ENCODE measurements around the gene CTDSP1.

CTDSP1 gene

DNA sequence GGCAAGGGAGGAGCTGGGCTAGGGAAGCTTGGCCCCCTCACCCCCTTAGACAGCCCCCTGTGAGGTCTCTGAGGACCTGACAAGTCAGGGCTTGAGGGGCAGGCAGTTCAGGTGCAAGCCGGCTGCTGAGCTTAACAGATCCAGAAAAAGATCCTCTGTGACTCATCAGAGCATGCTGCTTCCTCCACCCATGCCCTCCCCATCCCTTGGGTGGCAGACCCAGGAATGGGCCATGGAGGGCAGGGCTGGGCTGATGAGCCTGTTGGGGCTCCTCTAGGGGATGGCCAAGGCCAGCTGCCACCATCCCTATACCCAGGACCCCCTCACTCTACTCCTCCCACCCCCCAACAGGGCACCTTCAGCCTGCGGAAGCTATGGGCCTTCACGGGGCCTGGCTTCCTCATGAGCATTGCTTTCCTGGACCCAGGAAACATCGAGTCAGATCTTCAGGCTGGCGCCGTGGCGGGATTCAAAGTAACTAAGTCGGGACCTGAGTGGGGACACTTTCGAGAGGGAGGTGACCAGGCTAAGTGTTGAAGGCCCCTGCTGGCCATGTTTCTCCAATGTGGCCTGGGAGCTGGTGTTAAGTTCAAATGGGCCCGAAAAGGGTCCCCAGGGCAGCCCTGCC is 15.7 kb upstream of the CTDSP1 start:
- DNase-seq = no peak

DNA sequence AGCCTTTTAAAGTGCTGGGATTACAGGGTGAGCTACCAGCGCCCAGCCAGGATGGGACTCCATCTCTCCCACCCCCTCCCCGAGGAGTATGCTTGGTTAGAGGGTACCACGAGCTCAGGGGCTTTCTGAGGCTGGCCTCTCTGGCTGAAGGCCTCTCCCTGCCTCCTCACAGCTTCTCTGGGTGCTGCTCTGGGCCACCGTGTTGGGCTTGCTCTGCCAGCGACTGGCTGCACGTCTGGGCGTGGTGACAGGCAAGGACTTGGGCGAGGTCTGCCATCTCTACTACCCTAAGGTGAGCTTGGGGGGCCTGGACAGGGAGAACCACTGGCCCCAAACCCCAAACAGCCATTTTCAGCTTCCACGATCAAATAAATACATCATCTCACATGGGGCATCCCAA is 14.7 kb upstream of the CTDSP1 start:
- DNase-seq = no peak

- no peak for DNase-seq
These were observed 12.9 kb upstream of the CTDSP1 start for GRCh38 chr2:218386505-218387368.

DNA sequence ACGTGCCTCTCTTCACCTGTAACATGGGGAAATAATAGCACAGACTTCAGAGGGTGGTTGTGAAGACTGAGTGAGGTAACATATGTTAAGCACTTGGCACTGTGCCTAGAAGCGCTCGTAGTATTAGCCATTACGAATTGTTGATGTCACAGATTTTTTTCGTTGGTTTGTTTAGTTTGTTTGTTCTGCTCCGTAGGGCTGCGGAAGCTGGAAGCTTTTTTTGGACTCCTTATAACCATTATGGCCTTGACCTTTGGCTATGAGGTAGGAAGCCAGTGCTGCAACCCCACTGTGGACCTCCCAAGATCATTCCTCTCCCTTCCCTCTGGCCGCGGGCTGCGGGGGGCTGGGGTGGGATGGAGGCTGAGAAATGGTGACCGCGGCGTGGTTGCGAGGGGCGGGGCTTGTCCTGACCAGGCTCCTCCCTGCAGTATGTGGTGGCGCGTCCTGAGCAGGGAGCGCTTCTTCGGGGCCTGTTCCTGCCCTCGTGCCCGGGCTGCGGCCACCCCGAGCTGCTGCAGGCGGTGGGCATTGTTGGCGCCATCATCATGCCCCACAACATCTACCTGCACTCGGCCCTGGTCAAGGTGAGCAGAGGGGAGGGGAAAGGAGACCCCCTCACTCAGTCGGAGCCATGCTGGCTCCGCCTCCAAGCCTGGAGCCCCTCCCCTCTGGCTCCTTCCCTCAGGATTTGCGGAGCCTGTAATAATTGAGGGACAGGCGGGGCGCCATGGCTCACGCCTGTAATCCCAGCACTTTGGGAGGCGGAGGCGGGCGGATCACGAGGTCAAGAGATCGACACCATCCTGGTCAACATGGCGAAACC is 12.1 kb upstream of the CTDSP1 start:
- no peak for DNase-seq

DNA sequence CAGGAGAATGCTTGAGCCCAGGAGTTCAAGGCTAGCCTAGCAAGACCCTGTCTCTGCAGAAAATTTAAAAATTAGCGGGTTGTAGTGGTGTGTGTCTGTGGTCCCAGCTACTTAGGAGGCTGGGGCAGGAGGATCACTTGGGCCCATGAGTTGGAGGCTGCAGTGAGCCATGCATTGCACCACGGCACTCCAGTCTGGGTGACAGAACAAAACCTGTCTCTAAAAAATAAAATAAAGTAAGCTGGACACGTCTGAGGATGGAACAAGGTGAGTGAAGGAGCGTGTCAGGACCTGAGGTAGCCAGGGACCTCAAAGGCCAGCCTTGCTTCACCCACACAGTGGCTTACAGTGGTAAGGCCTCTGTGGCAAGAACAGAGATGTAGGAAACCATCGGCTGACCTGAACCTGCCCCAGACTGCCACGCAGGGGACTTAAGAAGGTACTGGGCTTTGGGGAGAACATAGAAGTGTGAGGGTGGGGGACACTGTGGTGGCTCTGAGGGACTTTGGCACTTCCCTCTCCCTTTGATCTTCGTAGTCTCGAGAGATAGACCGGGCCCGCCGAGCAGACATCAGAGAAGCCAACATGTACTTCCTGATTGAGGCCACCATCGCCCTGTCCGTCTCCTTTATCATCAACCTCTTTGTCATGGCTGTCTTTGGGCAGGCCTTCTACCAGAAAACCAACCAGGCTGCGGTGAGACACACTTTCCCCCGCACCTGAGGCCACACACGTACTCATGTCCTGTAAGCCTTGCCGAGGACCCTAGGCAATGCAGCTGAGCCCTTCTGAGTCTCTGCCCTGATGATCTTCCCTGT is 10.1 kb upstream of the CTDSP1 start:
- DNase-seq = no peak

- no peak for DNase-seq
These were observed 8.5 kb upstream of the CTDSP1 start for GRCh38 chr2:218391202-218391601.

GRCh38 chr2:218392459-218392858 is 7.2 kb upstream of the CTDSP1 start:
- DNase-seq = no peak

DNA sequence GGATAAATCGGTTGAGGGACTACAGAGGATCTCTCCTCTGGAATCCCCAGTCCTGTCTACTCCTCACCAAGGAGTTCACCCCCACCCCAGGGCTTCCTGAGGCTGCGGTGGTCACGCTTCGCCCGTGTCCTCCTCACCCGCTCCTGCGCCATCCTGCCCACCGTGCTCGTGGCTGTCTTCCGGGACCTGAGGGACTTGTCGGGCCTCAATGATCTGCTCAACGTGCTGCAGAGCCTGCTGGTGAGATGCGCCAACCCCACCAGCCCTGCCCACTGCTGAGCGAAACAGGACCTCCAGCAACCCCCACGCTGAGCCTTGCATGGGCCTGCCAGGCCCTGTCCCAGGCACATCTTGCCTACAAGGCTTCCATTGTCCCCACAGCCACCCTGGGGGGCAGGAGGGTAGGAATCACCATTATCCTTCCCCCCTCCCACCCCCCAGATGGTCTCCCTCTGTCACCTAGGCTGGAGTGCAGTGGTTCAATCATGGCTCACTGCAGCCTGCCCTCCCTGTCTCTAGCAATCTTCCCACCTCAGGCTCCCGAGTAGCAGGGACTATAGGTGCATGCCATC is 6.7 kb upstream of the CTDSP1 start:
- no peak for DNase-seq

DNA sequence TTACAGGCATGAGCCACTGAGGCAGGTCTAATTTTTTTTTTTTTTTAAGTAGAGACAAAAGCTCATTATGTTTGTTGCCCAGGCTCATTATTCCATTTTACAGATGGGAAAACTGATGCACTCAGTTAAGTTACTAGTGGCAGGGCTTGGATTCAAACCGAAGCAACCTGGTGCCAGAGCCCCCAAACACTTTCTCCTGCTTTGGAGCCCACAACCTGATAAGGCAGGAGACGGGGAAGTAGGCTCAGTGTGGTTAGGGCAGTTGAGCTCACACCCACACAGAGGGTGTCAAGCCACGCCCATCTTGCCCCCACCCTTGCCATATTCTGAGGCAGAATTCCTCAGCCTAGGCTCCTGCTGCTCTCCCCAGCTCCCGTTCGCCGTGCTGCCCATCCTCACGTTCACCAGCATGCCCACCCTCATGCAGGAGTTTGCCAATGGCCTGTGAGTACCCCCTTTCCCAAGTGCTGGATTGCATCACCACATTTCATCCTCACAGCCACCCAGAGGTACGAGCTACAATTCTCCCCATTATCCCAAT is 5.8 kb upstream of the CTDSP1 start:
- DNase-seq = no peak

- DNase-seq = no peak
These were observed 5.2 kb upstream of the CTDSP1 start for GRCh38 chr2:218394298-218395089.

- DNase-seq = no peak
These were observed 4.6 kb upstream of the CTDSP1 start for GRCh38 chr2:218395090-218395444.

DNA sequence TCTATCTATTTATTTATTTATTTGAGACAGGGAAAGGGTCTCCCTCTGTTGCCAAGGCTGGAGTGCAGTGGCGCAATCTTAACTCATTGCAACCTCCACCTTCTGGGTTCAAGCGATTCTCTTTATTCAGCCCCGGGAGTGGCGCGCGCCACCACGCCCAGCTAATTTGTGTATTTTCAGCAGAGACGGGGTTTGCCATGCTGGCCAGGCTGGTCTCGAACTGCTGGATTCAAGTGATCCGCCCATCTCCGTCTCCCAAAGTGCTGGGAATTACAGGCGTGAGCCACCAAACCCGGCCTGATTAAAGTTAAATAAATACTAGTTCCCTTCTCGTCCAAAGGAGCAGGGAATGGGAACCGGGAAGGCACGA is 4.2 kb upstream of the CTDSP1 start:
- no peak for DNase-seq

- DNase-seq = peak; percentile 91
These were observed 3.6 kb upstream of the CTDSP1 start for GRCh38 chr2:218395826-218396687.

GRCh38 chr2:218396688-218397462 is 2.8 kb upstream of the CTDSP1 start:
- peak; percentile 69 for DNase-seq

- no peak for DNase-seq
These were observed 2.2 kb upstream of the CTDSP1 start for GRCh38 chr2:218397463-218397819.

GRCh38 chr2:218397820-218398436 is 1.7 kb upstream of the CTDSP1 start:
- DNase-seq = peak; percentile 34

- DNase-seq = peak; percentile 53
These were observed 954 bp upstream of the CTDSP1 start for GRCh38 chr2:218398437-218399390.

All from T-helper 9 cell (primary cell).